Measurements from ENCODE around the gene CHTF18. TPM values are rescaled to one million over a fixed set of nuclear protein-coding genes. Genes with fewer than 3 reads are reported as not detected.

The CHTF18 gene
- total RNA-seq, 2 experiments from 2014 or later = 125 to 146 TPM

- no peaks in the 10 kb centered on the region for H3K9me3 ChIP-seq (ENCODE audit: low read length)
- TF ChIP-seq CTCF (conservative IDR thresholded peaks at IDR 0.05; ENCODE audit: low read length) = no peak
- no peak for TF ChIP-seq EZH2phosphoT487 (IDR thresholded peaks at IDR 0.05; ENCODE audit: borderline replicate concordance, low read depth, low read length)
- no peak overlapping the region for H2AFZ ChIP-seq (ENCODE audit: low read length)
- intact Hi-C loops (cut with micrococcal nuclease; ENCODE audit: unreplicated experiment) = no loop called here
- BruUV-seq (replicated peaks) = no TSS peak
- H3K4me3 ChIP-seq (ENCODE audit: low read depth, low read length, poor library complexity, severe bottlenecking) = no peak overlapping the region
- H4K20me1 ChIP-seq (ENCODE audit: insufficient read depth, low read length) = no peaks in the 10 kb centered on the region
- H3K9me2 ChIP-seq (ENCODE audit: insufficient read depth, low read length) = no peaks in the 10 kb centered on the region
- DNase-seq (ENCODE audit: low spot score) = no peak
- no peak overlapping the region for H3K4me2 ChIP-seq (ENCODE audit: low read length)
- no peaks in the 10 kb centered on the region for H3K4me1 ChIP-seq (ENCODE audit: insufficient read depth, low read length, poor library complexity, severe bottlenecking)
- H3K27ac ChIP-seq (ENCODE audit: low read depth, low read length, poor library complexity, severe bottlenecking) = no peak overlapping the region
- H3K79me2 ChIP-seq (ENCODE audit: insufficient read depth, low read depth, low read length) = no peaks in the 10 kb centered on the region
- no peaks in the 10 kb centered on the region for H3K36me3 ChIP-seq (ENCODE audit: insufficient read depth, low read length)
- ChIA-PET POLR2A (no interaction called here), CTCF (ENCODE audit: unreplicated experiment) (no interaction called here)
These were observed 17.1 kb downstream of the CHTF18 start for GRCh38 chr16:805474-805873.

GRCh38 chr16:807347-808084 lies 19.1 kb downstream of the CHTF18 start:
- Histone ChIP-seq H3K4me3 (ENCODE audit: low read depth, low read length, poor library complexity, severe bottlenecking) (peak overlapping the region; percentile 69), H3K79me2 (ENCODE audit: insufficient read depth, low read depth, low read length) (no peaks in the 10 kb centered on the region), H3K4me1 (ENCODE audit: insufficient read depth, low read length, poor library complexity, severe bottlenecking) (no peaks in the 10 kb centered on the region), H3K9me2 (ENCODE audit: insufficient read depth, low read length) (no peaks in the 10 kb centered on the region), H2AFZ (ENCODE audit: low read length) (peak overlapping the region; percentile 76; the same call in 1 of the 2 replicates), H3K27ac (ENCODE audit: low read depth, low read length, poor library complexity, severe bottlenecking) (peak overlapping the region; percentile 41), H3K36me3 (ENCODE audit: insufficient read depth, low read length) (no peaks in the 10 kb centered on the region), H3K9me3 (ENCODE audit: low read length) (no peaks in the 10 kb centered on the region), H3K4me2 (ENCODE audit: low read length) (peak overlapping the region; percentile 70), H4K20me1 (ENCODE audit: insufficient read depth, low read length) (no peaks in the 10 kb centered on the region)
- TF ChIP-seq CTCF (conservative IDR thresholded peaks at IDR 0.05; ENCODE audit: low read length) = no peak
- TF ChIP-seq EZH2phosphoT487 (IDR thresholded peaks at IDR 0.05; ENCODE audit: borderline replicate concordance, low read depth, low read length) = no peak
- no TSS peak for BruUV-seq (replicated peaks)
- CTCF ChIA-PET (ENCODE audit: unreplicated experiment) = no interaction called here
- POLR2A ChIA-PET = no interaction called here
- intact Hi-C loops (cut with micrococcal nuclease; ENCODE audit: unreplicated experiment) = no loop called here
- peak; percentile 84 for DNase-seq (ENCODE audit: low spot score)

GRCh38 chr16:808085-808386 lies 19.6 kb downstream of the CHTF18 start:
- Histone ChIP-seq H3K4me2 (ENCODE audit: low read length) (peak overlapping the region; percentile 70), H3K4me1 (ENCODE audit: insufficient read depth, low read length, poor library complexity, severe bottlenecking) (no peaks in the 10 kb centered on the region), H4K20me1 (ENCODE audit: insufficient read depth, low read length) (no peaks in the 10 kb centered on the region), H3K4me3 (ENCODE audit: low read depth, low read length, poor library complexity, severe bottlenecking) (peak overlapping the region; percentile 69), H3K36me3 (ENCODE audit: insufficient read depth, low read length) (no peaks in the 10 kb centered on the region), H2AFZ (ENCODE audit: low read length) (peak overlapping the region; percentile 76; the same call in 1 of the 2 replicates), H3K9me3 (ENCODE audit: low read length) (no peaks in the 10 kb centered on the region), H3K9me2 (ENCODE audit: insufficient read depth, low read length) (no peaks in the 10 kb centered on the region), H3K27ac (ENCODE audit: low read depth, low read length, poor library complexity, severe bottlenecking) (no peak overlapping the region), H3K79me2 (ENCODE audit: insufficient read depth, low read depth, low read length) (no peaks in the 10 kb centered on the region)
- POLR2A ChIA-PET = no interaction called here
- DNase-seq (ENCODE audit: low spot score) = no peak
- BruUV-seq (replicated peaks) = no TSS peak
- TF ChIP-seq EZH2phosphoT487 (IDR thresholded peaks at IDR 0.05; ENCODE audit: borderline replicate concordance, low read depth, low read length) (no peak), CTCF (conservative IDR thresholded peaks at IDR 0.05; ENCODE audit: low read length) (no peak)
- CTCF ChIA-PET (ENCODE audit: unreplicated experiment) = no interaction called here
- intact Hi-C loops (cut with micrococcal nuclease; ENCODE audit: unreplicated experiment) = no loop called here

Data from OCI-LY7 (cell line).